GM12864 (cell line): ENCODE data around the gene VAMP5.
"Not testable (repeated sequence)": the region's sequence is repeated elsewhere in the genome, so short reads cannot be mapped to it uniquely, and the experiment has no call there.

Experiments used
- DNase-seq: peaks from one replicate; pipeline ENCODE4 v3.0.0-alpha.2; 2011; ENCODE audit warnings: low read depth
- H3K4me3 ChIP-seq: 2 replicates; pipeline ENCODE4 v1.5.1; 2011; ENCODE audit warnings: mild to moderate bottlenecking, low read depth, low read length, control low read depth
- CTCF ChIP-seq: IDR thresholded peaks from 2 replicates; pipeline ENCODE4 v1.5.1; 2011; ENCODE audit warnings: low read depth, mild to moderate bottlenecking, moderate library complexity, low read length, control low read depth, inconsistent platforms; ENCODE audit errors: missing control alignments

The VAMP5 gene

GRCh38 chr2:85585781-85586105 lies 1.5 kb downstream of the VAMP5 start:
- DNase-seq: no peak
- H3K4me3 ChIP-seq: no peak overlapping the region
- no peak for TF ChIP-seq CTCF

- no peak overlapping the region for H3K4me3 ChIP-seq
- TF ChIP-seq CTCF: no peak
- no peak for DNase-seq
Observed at GRCh38 chr2:85588236-85588635, 4.0 kb downstream of the VAMP5 start.

- no peak overlapping the region for H3K4me3 ChIP-seq
- TF ChIP-seq CTCF: no peak
- no peak for DNase-seq
Observed at GRCh38 chr2:85588645-85589044, 4.4 kb downstream of the VAMP5 start.

GRCh38 chr2:85589181-85589580 lies 5.0 kb downstream of the VAMP5 start:
- DNase-seq: no peak
- no peak for TF ChIP-seq CTCF
- no peak overlapping the region for H3K4me3 ChIP-seq

GRCh38 chr2:85589982-85590791 lies 6.0 kb downstream of the VAMP5 start:
- TF ChIP-seq CTCF: no peak
- no peak overlapping the region for H3K4me3 ChIP-seq
- DNase-seq: no peak

GRCh38 chr2:85590950-85591349 lies 6.7 kb downstream of the VAMP5 start:
- no peak for DNase-seq
- no peak for TF ChIP-seq CTCF
- no peak overlapping the region for H3K4me3 ChIP-seq

GRCh38 chr2:85591563-85591962 lies 7.3 kb downstream of the VAMP5 start:
- no peak for DNase-seq
- no peak for TF ChIP-seq CTCF
- no peak overlapping the region for H3K4me3 ChIP-seq

GRCh38 chr2:85592299-85592698 lies 8.1 kb downstream of the VAMP5 start:
- H3K4me3 ChIP-seq, DNase-seq: not testable (repeated sequence)
